ENCODE measurements around the gene ANKH.

DNA sequence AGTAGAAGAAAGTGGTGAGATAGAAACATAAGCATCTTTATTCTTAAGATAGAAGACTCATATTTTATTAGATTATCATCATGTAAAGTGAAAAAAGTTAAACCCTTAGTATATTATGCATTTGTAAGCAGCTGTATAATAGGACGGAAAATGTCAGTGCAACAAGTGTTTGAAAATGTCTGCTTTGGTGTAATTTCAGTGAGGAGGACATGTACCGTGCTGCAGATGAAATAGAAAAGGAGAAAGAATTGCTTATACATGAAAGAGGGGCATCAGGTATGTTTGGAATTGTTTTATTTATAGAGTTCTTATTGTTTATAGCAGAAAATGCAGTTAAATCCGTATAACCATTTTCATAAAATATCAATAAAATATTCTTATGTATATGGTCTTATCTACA, 198.1 kb downstream of the ANKH start:
- TF ChIP-seq ISL1 (CRISPR knock-in tag; IDR thresholded peaks at IDR 0.05) (no peak), RARB (CRISPR knock-in tag; IDR thresholded peaks at IDR 0.05) (no peak), ARNTL (CRISPR knock-in tag; IDR thresholded peaks at IDR 0.05; ENCODE audit: borderline replicate concordance, low read depth) (no peak), SNAI2 (CRISPR knock-in tag; IDR thresholded peaks at IDR 0.05) (no peak), ZFP30 (CRISPR knock-in tag; IDR thresholded peaks at IDR 0.05) (no peak), ZNF70 (CRISPR knock-in tag; IDR thresholded peaks at IDR 0.05) (no peak), TOX (CRISPR knock-in tag; IDR thresholded peaks at IDR 0.05; ENCODE audit: borderline replicate concordance) (no peak), BACH2 (CRISPR knock-in tag; IDR thresholded peaks at IDR 0.05; ENCODE audit: borderline replicate concordance) (no peak), GLIS3 (CRISPR knock-in tag; IDR thresholded peaks at IDR 0.05) (no peak), TCF4 (CRISPR knock-in tag; IDR thresholded peaks at IDR 0.05; ENCODE audit: borderline replicate concordance) (no peak), ESRRG (CRISPR knock-in tag; IDR thresholded peaks at IDR 0.05) (no peak)
- TF ChIP-seq, protein P1, sequence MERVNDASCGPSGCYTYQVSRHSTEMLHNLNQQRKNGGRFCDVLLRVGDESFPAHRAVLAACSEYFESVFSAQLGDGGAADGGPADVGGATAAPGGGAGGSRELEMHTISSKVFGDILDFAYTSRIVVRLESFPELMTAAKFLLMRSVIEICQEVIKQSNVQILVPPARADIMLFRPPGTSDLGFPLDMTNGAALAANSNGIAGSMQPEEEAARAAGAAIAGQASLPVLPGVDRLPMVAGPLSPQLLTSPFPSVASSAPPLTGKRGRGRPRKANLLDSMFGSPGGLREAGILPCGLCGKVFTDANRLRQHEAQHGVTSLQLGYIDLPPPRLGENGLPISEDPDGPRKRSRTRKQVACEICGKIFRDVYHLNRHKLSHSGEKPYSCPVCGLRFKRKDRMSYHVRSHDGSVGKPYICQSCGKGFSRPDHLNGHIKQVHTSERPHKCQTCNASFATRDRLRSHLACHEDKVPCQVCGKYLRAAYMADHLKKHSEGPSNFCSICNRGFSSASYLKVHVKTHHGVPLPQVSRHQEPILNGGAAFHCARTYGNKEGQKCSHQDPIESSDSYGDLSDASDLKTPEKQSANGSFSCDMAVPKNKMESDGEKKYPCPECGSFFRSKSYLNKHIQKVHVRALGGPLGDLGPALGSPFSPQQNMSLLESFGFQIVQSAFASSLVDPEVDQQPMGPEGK (CRISPR knock-in tag; IDR thresholded peaks at IDR 0.05; ENCODE audit: borderline replicate concordance) = no peak
- TF ChIP-seq, protein P2, sequence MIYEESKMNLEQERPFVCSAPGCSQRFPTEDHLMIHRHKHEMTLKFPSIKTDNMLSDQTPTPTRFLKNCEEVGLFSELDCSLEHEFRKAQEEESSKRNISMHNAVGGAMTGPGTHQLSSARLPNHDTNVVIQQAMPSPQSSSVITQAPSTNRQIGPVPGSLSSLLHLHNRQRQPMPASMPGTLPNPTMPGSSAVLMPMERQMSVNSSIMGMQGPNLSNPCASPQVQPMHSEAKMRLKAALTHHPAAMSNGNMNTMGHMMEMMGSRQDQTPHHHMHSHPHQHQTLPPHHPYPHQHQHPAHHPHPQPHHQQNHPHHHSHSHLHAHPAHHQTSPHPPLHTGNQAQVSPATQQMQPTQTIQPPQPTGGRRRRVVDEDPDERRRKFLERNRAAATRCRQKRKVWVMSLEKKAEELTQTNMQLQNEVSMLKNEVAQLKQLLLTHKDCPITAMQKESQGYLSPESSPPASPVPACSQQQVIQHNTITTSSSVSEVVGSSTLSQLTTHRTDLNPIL (CRISPR knock-in tag; IDR thresholded peaks at IDR 0.05; ENCODE audit: low read depth) = no peak

Data from SK-N-SH treated with all-trans-retinoic acid at 6 μM for 48 hours (cell line).